Keratinocyte (primary cell): ENCODE data around the gene RNF157.

Experiments
- EZH2 ChIP-seq: IDR thresholded peaks from one replicate; pipeline ENCODE4 v1.6.1; 2012; ENCODE audit warnings: inconsistent platforms, mild to moderate bottlenecking, low read length, moderate library complexity
- TF ChIP-seq, protein P1 (sequence below), 3 experiments: IDR thresholded peaks in 1 of 3; conservative IDR thresholded peaks in 1 of 3; optimal IDR thresholded peaks in 1 of 3; 2 replicates in 2 of 3; 3 replicates in 1 of 3; pipeline versions ENCODE3 to v1.5.1; 2011; ENCODE audit warnings: low read length in 3 of 3, mild to moderate bottlenecking in 3 of 3, moderate library complexity in 2 of 3, control low read depth in 1 of 3, inconsistent platforms in 1 of 3; ENCODE audit not compliant: insufficient read depth in 2 of 3; ENCODE audit errors: extremely low read depth in 1 of 3

DNA sequence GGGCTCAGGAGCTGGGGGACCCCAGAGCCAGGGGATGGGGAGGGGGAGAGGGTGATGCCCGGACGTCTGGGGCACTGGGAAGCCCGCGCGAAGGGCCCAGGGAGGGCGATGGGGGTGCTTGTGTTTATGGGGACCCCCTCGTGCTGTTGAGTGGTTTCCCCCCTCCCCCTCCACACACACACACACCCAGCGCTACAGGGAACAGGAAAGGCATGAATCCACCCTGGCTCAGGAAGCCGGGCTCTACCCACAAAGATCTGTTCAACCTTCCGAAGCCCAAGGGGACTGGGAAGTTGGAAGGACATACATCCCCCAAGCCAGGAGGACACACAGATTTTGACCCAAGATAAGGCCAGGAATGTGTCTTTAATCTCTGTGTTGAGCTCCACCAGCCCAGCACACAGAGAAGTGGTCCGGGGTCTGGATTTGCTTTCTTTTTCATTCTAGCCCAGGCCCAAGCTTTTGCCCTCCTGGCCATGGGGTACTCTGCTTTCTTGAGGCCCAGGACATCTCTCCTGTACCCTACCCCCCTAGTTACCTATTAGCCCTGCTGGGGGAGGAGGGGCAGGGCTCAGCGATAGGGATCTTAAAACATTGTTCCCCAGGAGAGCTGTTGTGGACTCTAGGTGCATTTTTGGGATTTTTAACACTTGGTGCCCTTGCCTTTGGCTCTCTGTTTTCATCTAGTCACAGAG, 26.1 kb upstream of the RNF157 start:
- TF ChIP-seq, protein P1, sequence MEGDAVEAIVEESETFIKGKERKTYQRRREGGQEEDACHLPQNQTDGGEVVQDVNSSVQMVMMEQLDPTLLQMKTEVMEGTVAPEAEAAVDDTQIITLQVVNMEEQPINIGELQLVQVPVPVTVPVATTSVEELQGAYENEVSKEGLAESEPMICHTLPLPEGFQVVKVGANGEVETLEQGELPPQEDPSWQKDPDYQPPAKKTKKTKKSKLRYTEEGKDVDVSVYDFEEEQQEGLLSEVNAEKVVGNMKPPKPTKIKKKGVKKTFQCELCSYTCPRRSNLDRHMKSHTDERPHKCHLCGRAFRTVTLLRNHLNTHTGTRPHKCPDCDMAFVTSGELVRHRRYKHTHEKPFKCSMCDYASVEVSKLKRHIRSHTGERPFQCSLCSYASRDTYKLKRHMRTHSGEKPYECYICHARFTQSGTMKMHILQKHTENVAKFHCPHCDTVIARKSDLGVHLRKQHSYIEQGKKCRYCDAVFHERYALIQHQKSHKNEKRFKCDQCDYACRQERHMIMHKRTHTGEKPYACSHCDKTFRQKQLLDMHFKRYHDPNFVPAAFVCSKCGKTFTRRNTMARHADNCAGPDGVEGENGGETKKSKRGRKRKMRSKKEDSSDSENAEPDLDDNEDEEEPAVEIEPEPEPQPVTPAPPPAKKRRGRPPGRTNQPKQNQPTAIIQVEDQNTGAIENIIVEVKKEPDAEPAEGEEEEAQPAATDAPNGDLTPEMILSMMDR (optimal IDR thresholded peaks at IDR 0.05 in 1 of 3, IDR thresholded peaks at IDR 0.05 in 1 of 3, conservative IDR thresholded peaks at IDR 0.05 in 1 of 3; ENCODE audit: extremely low read depth in 1 of 3, insufficient read depth in 2 of 3, low read length in 3 of 3), result no peak
- no peak for TF ChIP-seq EZH2
